ENCODE measurements around the gene SBNO2.

The SBNO2 gene

DNA sequence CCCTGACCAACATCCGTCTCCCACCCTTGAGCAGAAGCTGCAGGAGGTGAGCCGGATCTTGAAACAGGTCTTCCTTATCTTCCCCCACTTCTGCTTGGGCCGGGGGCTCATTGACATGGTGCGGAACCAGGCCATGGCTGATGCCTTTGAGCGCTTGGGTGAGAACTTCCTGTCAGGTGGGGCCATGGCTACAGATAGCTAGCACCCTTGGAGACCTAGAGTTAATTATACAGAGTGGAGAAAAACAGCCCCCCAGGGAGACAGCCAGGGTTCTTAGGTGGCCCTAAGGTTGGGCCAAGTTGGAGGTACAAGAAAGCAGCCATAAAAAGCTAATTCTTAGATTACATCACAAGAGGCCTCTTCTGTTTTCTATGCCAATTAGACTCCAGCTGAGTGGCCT, 116.0 kb downstream of the SBNO2 start:
- no peak for TF ChIP-seq FOXP2 (optimal IDR thresholded peaks at IDR 0.05; ENCODE audit: borderline replicate concordance, extremely low read depth, extremely low read length, insufficient read depth)
- TF ChIP-seq POLR2AphosphoS5 (IDR thresholded peaks at IDR 0.05; ENCODE audit: low read depth, low read length), result no peak
- TF ChIP-seq, protein P1, sequence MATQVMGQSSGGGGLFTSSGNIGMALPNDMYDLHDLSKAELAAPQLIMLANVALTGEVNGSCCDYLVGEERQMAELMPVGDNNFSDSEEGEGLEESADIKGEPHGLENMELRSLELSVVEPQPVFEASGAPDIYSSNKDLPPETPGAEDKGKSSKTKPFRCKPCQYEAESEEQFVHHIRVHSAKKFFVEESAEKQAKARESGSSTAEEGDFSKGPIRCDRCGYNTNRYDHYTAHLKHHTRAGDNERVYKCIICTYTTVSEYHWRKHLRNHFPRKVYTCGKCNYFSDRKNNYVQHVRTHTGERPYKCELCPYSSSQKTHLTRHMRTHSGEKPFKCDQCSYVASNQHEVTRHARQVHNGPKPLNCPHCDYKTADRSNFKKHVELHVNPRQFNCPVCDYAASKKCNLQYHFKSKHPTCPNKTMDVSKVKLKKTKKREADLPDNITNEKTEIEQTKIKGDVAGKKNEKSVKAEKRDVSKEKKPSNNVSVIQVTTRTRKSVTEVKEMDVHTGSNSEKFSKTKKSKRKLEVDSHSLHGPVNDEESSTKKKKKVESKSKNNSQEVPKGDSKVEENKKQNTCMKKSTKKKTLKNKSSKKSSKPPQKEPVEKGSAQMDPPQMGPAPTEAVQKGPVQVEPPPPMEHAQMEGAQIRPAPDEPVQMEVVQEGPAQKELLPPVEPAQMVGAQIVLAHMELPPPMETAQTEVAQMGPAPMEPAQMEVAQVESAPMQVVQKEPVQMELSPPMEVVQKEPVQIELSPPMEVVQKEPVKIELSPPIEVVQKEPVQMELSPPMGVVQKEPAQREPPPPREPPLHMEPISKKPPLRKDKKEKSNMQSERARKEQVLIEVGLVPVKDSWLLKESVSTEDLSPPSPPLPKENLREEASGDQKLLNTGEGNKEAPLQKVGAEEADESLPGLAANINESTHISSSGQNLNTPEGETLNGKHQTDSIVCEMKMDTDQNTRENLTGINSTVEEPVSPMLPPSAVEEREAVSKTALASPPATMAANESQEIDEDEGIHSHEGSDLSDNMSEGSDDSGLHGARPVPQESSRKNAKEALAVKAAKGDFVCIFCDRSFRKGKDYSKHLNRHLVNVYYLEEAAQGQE (IDR thresholded peaks at IDR 0.05; ENCODE audit: insufficient read depth in 1 of 2, low read depth in 2 of 2, low read length in 2 of 2), result no peak
- no peak for TF ChIP-seq SIN3A (IDR thresholded peaks at IDR 0.05; ENCODE audit: borderline replicate concordance, insufficient read depth, low read length)
- TF ChIP-seq TAF1 (IDR thresholded peaks at IDR 0.05; ENCODE audit: borderline replicate concordance, insufficient read depth, low read length), result no peak
